GM15510 (cell line): Measurements from ENCODE around the gene APBA2.

Experiments used
- POLR2A ChIP-seq: IDR thresholded peaks from 3 replicates; pipeline ENCODE4 v1.6.1; 2011; ENCODE audit warnings: borderline replicate concordance; ENCODE audit not compliant: insufficient read length; ENCODE audit errors: extremely low read depth

Gene APBA2

DNA sequence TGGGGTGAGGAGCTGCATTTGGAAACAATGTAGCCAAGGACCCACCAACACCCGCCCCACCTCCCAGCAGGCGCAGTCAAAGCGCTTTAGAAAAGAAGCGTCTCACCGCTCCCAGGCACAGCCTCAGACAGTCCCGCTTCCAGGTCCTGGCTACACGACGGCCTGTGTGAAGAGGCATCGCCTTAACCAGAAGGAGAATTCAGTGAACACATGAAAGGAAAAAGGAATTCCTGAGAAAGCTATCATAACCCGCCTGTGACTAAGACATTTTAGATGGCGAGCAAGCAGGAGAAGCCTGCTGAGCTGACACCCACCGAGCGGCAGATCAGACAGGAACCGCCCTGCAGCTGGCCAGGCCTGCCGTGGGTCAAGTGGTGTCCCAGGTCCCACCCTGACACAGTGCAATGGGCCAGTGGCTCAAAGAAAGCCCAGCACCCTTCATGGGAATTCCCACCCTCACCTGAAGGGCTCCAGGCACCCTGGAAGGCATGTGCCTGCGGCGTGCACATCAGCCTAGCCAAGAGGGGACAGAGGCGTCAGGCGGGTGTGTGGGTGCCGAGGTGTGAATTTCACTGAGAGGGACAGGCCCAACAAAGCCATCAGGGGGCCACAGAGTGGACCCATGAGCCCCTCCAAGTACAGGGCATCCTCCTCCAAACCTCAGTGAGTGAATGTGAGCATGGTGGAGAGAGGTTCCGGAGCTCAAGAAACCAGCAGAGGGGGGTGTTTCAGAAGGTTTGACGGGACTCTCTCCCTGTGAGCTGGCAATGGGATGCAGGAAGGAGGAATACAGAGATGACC, 239.0 kb downstream of the APBA2 start:
- no peak for TF ChIP-seq POLR2A

- no peak for TF ChIP-seq POLR2A
Observed at GRCh38 chr15:29125382-29126207, 239.8 kb downstream of the APBA2 start.

GRCh38 chr15:29126208-29126536, 240.4 kb downstream of the APBA2 start:
- TF ChIP-seq POLR2A, result no peak

DNA sequence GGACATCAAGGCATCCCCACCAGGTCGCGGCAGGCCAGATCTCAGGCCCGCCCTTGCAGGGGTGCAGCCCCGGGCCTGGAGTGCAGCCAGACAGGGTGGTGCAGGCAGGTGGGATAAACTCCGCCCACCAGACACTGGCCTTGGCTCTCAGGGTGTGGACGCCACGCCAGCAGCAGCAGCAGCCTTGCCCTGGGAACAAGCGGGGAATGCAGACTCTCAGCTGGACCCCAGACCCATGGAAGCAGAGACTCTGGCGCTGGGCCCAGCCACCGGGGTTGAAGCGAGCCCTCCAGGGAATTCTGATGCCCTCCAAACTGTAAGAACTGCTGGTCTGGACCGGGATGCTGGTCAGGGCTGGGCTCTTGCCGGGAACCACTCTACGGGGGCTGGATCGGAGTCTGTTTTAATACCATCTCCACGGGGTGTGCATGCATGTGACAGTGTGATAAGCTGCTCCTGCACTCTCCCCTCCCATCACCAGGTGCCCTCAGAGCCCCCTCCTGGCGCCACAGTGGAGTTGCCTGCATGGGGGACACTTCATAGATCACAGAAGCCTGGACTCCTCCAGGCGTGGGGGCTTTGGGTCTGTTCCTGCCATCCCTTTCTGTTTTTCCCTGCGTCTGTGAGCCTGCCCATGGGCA, 241.2 kb downstream of the APBA2 start:
- TF ChIP-seq POLR2A, result no peak

GRCh38 chr15:29127506-29128430, 242.0 kb downstream of the APBA2 start:
- TF ChIP-seq POLR2A, result no peak

GRCh38 chr15:29128671-29129070, 242.9 kb downstream of the APBA2 start:
- TF ChIP-seq POLR2A, result no peak

DNA sequence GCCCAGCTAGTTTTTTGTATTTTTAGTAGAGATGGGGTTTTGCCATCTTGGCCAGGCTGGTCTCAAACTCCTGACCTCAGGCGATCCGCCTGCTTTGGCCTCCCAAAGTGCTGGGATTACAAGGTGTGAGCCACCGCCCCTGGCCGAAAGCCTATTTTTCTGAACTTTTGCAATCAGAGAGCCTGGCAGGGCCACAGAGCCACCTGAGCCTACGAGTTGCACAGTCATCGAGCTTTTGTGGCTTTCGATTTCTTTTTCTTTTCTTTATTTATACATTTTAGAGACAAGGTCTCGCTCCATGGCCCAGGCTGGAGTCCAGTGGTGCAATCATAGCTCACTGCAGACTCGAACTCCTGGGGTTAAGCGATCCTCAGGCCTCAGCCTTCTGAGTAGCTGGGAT, 243.4 kb downstream of the APBA2 start:
- TF ChIP-seq POLR2A, result no peak

GRCh38 chr15:29129926-29130325, 244.2 kb downstream of the APBA2 start:
- TF ChIP-seq POLR2A, result no peak

GRCh38 chr15:29130476-29130875, 244.7 kb downstream of the APBA2 start:
- TF ChIP-seq POLR2A, result no peak

DNA sequence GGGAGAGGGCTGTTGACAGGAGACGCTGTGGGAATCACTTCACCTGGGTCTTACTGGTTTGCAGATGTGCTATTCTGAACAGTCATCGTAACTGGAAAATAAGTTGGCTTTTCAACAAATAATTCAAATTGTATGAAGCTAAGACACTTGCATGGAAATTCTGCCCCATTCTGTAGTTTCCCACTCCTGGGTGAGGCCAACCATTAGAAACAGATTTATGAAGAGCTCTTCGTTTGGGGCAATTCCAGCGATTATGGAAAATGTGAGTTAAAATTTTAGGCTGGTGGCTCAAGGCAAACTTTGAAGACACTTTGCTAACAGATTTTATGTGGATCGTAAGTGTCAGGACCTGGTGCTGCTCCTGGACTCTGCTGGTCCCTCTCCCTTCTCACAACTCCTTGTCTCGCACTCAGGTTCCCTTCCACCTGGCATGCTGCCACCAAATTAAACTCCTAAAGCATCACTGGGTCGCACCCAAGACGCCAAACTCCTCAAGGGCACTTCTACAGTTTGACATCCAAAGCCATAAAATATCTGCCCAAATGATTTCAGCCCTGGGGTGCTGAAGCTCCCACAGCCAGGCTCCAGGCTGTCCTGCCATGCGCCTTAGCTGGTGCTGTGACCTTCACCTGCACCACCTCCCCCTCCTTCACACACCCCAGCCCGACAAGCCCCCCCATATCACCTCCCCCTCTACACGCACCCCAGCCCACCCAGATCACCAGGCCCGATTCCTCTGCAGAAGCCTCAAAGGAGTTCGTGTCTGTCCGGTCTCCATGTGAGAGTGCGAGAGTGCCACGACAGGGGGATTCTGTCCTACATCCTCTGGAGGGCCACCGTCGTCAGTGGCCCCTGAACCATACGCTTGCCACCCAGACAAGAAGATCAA, 245.4 kb downstream of the APBA2 start:
- no peak for TF ChIP-seq POLR2A

DNA sequence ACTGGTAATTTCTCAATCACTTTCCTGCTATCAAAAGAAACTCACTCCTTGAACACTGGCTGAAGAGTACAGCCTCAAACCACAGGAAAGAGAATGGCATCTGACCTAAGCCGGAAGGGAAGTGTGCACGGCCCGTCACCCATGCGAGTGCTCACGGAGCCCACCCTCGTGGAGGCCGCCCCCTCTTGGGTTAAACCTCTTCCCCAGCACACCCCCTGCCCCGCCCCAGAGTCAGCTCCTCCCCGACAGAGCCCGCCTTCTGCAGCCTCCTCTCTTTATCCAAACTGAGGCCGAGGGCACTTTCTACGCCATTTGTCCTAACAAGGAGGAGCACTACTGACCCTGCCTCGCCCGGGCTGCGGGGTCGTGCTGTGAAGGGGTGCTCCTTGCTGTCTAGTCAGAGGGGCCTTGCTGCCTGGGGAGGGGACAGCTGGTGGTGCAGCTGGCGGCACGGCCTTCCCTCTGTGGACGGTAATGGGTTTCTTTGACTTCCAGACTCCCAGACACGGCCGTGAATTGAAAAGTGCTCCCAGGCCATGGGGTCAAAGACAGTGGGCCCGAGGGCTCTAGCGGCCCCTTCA, 246.2 kb downstream of the APBA2 start:
- TF ChIP-seq POLR2A, result no peak

GRCh38 chr15:29132735-29133181, 247.0 kb downstream of the APBA2 start:
- no peak for TF ChIP-seq POLR2A

DNA sequence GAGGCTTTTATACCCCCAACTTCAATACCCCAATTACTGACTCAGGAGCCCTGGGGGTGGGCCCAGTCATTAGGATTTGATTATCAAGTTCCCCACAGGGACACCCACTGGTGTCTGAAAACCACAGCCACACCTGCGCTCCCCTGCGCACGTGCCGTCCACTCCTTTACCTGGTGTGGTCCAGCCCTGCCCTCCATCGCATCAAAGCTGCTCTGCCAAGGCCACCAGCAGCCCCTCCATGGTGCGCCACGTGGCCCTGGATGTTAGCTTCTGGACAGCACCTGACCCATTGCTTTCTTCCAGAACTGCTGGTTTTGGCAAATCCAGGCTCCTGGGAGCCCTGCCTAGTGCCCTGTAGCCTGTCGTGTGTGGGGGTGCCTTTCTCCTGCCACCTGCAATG, 247.5 kb downstream of the APBA2 start:
- no peak for TF ChIP-seq POLR2A
